IMR-90 (cell line): ENCODE results near the gene GAREM1.

Experiments used
- CEBPB ChIP-seq: IDR thresholded peaks from 2 replicates; pipeline ENCODE4 v1.6.1; 2012; ENCODE audit warnings: low read depth, low read length, improper control_type of control experiment
- CHD1 ChIP-seq: IDR thresholded peaks from 2 replicates; pipeline ENCODE4 v1.6.1; 2012; ENCODE audit warnings: low read depth, low read length, improper control_type of control experiment
- FOS ChIP-seq: fragments of 150-350 bp; IDR thresholded peaks from 2 replicates; pipeline ENCODE4 v1.6.1; 2016; ENCODE audit warnings: low read depth, low read length
- MAFK ChIP-seq: IDR thresholded peaks from 2 replicates; pipeline ENCODE4 v1.6.1; 2012; ENCODE audit warnings: low read depth, low read length, improper control_type of control experiment
- NFE2L2 ChIP-seq: fragments of 150-350 bp; IDR thresholded peaks from 2 replicates; pipeline ENCODE4 v1.6.1; 2016; ENCODE audit warnings: low read depth, mild to moderate bottlenecking, low read length
- POLR2A ChIP-seq: IDR thresholded peaks from 2 replicates; pipeline ENCODE4 v1.6.1; 2012; ENCODE audit warnings: mild to moderate bottlenecking, low read depth, low read length
- RAD21 ChIP-seq: IDR thresholded peaks from 2 replicates; pipeline ENCODE4 v1.6.1; 2012; ENCODE audit warnings: low read length, improper control_type of control experiment
- SMC3 ChIP-seq: fragments of 150-350 bp; IDR thresholded peaks from 2 replicates; pipeline ENCODE4 v1.6.1; 2016; ENCODE audit warnings: low read depth, mild to moderate bottlenecking, antibody characterized with exemption, low read length, moderate library complexity
- USF2 ChIP-seq: fragments of 150-350 bp; IDR thresholded peaks from 2 replicates; pipeline ENCODE4 v1.6.1; 2017; ENCODE audit warnings: mild to moderate bottlenecking, antibody characterized with exemption, low read length, low read depth
- TF ChIP-seq, protein P1 (sequence below): conservative IDR thresholded peaks from 2 replicates; pipeline ENCODE4 v1.5.1; 2012; ENCODE audit warnings: mild to moderate bottlenecking, low read depth, low read length, improper control_type of control experiment

GRCh38 chr18:32300914-32301313 is 169.8 kb downstream of the GAREM1 start:
- TF ChIP-seq RAD21 (no peak), USF2 (no peak), FOS (no peak), SMC3 (no peak), NFE2L2 (no peak), MAFK (no peak), POLR2A (no peak), CEBPB (no peak), CHD1 (no peak)
- TF ChIP-seq, protein P1, sequence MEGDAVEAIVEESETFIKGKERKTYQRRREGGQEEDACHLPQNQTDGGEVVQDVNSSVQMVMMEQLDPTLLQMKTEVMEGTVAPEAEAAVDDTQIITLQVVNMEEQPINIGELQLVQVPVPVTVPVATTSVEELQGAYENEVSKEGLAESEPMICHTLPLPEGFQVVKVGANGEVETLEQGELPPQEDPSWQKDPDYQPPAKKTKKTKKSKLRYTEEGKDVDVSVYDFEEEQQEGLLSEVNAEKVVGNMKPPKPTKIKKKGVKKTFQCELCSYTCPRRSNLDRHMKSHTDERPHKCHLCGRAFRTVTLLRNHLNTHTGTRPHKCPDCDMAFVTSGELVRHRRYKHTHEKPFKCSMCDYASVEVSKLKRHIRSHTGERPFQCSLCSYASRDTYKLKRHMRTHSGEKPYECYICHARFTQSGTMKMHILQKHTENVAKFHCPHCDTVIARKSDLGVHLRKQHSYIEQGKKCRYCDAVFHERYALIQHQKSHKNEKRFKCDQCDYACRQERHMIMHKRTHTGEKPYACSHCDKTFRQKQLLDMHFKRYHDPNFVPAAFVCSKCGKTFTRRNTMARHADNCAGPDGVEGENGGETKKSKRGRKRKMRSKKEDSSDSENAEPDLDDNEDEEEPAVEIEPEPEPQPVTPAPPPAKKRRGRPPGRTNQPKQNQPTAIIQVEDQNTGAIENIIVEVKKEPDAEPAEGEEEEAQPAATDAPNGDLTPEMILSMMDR: no peak
